GM12872 (cell line): ENCODE measurements around the gene CNR2.

ENCODE experiments used
- CTCF ChIP-seq: IDR thresholded peaks from 3 replicates; pipeline ENCODE4 v1.5.1; 2011; ENCODE audit warnings: low read depth, mild to moderate bottlenecking, low read length, moderate library complexity; ENCODE audit not compliant: insufficient read depth

The CNR2 gene

GRCh38 chr1:23827717-23828116 lies 85.4 kb downstream of the CNR2 start:
- no peak for TF ChIP-seq CTCF

GRCh38 chr1:23825762-23826522 lies 87.2 kb downstream of the CNR2 start:
- no peak for TF ChIP-seq CTCF

GRCh38 chr1:23825076-23825761 lies 87.9 kb downstream of the CNR2 start, which contains the start of gene HMGCL:
Gene HMGCL (minus strand): TSS chr1:23825429. CDS start chr1:23825415, 14 bp downstream.
- TF ChIP-seq CTCF, result no peak

- no peak for TF ChIP-seq CTCF
These were observed 88.5 kb downstream of the CNR2 start for GRCh38 chr1:23824711-23825075.

GRCh38 chr1:23823767-23824166 lies 89.4 kb downstream of the CNR2 start:
- TF ChIP-seq CTCF, result no peak
